T-cell (primary cell): ENCODE results near the gene ADAMTS19. TPM values are rescaled to one million over a fixed set of nuclear protein-coding genes. Genes with fewer than 3 reads are reported as not detected.

Experiments used
- ATAC-seq, 4 experiments: fragments of 200-7000 bp in 3 of 4; fragments of 150-1000 bp in 1 of 4; cut with Tn5 transposase; replicated peaks in 1 of 4; 1 replicate in 3 of 4; 2 replicates in 1 of 4; pipeline ENCODE4 v1.10.0; 2021; ENCODE audit warnings: moderate library complexity in 3 of 4, mild to moderate bottlenecking in 2 of 4, moderate number of reproducible peaks in 1 of 4
- CTCF ChIA-PET, 2 donors: fragments of 300-600 bp; sonication (Branson Sonifier 250); formaldehyde crosslinking; loops; one replicate each; lab custom pipeline; 2022; ENCODE audit warnings: antibody characterized with exemption in 2 of 2; lab: Charles Lee
- POLR2A ChIA-PET, 2 donors: fragments of 300-600 bp; sonication (Branson Sonifier 250); formaldehyde crosslinking; loops; one replicate each; lab custom pipeline; 2022; ENCODE audit warnings: antibody characterized with exemption in 2 of 2; lab: Charles Lee
- DNase-seq, 35 experiments: peaks; one replicate each; pipeline versions ENCODE4 v3.0.0 to v3.0.0-alpha.2; 2013 to 2023
- H3K27ac ChIP-seq: one replicate; pipeline ENCODE4 v1.5.1; 2013; ENCODE audit warnings: low read length
- H3K27me3 ChIP-seq, 2 experiments: replicated peaks in 1 of 2; 1 replicate in 1 of 2; 2 replicates in 1 of 2; pipeline versions ENCODE4 v1.6.1 to v1.7.0; 2013; ENCODE audit warnings: low read length in 1 of 2, mixed read lengths in 1 of 2; ENCODE audit not compliant: control insufficient read depth in 2 of 2, insufficient read depth in 2 of 2; ENCODE audit errors: extremely low read depth in 1 of 2
- H3K36me3 ChIP-seq, 2 donors: 1 replicate in 1 of 2; 2 replicates in 1 of 2; pipeline versions ENCODE4 v1.6.1 to v1.7.0; 2013; ENCODE audit warnings: low read length in 1 of 2; ENCODE audit not compliant: control insufficient read depth in 2 of 2, insufficient read depth in 1 of 2; ENCODE audit errors: extremely low read depth in 1 of 2
- H3K4me1 ChIP-seq, 2 experiments: 1 replicate in 1 of 2; 2 replicates in 1 of 2; pipeline versions ENCODE4 v1.6.1 to v1.7.0; 2013; ENCODE audit warnings: low read length in 2 of 2, mixed read lengths in 1 of 2; ENCODE audit not compliant: insufficient read depth in 2 of 2, control insufficient read depth in 1 of 2; ENCODE audit errors: extremely low read depth in 1 of 2
- H3K4me3 ChIP-seq, 2 donors: 1 replicate in 1 of 2; 2 replicates in 1 of 2; pipeline versions ENCODE4 v1.5.1 to v1.7.0; 2013; ENCODE audit warnings: mild to moderate bottlenecking in 2 of 2, low read length in 1 of 2, moderate library complexity in 1 of 2; ENCODE audit not compliant: control insufficient read depth in 1 of 2; ENCODE audit errors: extremely low read depth in 1 of 2
- H3K9me3 ChIP-seq: 2 replicates; pipeline ENCODE4 v1.7.0; 2013
- H3K27ac Mint-ChIP-seq, 2 donors: one replicate each; pipeline ENCODE4 v1.8.0; 2020 to 2021; ENCODE audit warnings: mild to moderate bottlenecking in 2 of 2, mixed read lengths in 2 of 2
- H3K27me3 Mint-ChIP-seq, 2 donors: one replicate each; pipeline ENCODE4 v1.8.0; 2021 to 2022; ENCODE audit warnings: mixed read lengths in 2 of 2
- H3K36me3 Mint-ChIP-seq: one replicate; pipeline ENCODE4 v1.8.0; 2021; ENCODE audit warnings: mixed read lengths
- H3K4me1 Mint-ChIP-seq, 3 donors: one replicate each; pipeline ENCODE4 v1.8.0; 2020 to 2022; ENCODE audit warnings: mixed read lengths in 3 of 3, mild to moderate bottlenecking in 1 of 3
- H3K4me3 Mint-ChIP-seq, 3 donors: one replicate each; pipeline ENCODE4 v1.8.0; 2020 to 2022; ENCODE audit warnings: mild to moderate bottlenecking in 3 of 3, mixed read lengths in 3 of 3, moderate library complexity in 3 of 3
- H3K9me3 Mint-ChIP-seq, 3 donors: one replicate each; pipeline ENCODE4 v1.8.0; 2020 to 2022; ENCODE audit warnings: mixed read lengths in 3 of 3
- WGBS: methylation state at CpG from one replicate; pipeline ENCODE4 v1.1.5; 2013; ENCODE audit warnings: missing lambda C conversion rate; ENCODE audit not compliant: insufficient coverage; 5-methylcytosine and 5-hydroxymethylcytosine counted together
- total RNA-seq, 35 experiments: library from RNA in 6 of 35; stranded (reverse) in 6 of 35; fragments of 120-200 nt in 1 of 35; gene quantifications; one replicate each; pipeline versions ENCODE4 v1.2.1 to v1.2.4 and lab custom pipeline; 2013 to 2026

ADAMTS19 gene
- total RNA-seq, 5 donors from 2014 or later (not counting 1 experiment from before 2014, with no cell fraction given) = 0.13 to 0.18 TPM; not detected in 3

DNA sequence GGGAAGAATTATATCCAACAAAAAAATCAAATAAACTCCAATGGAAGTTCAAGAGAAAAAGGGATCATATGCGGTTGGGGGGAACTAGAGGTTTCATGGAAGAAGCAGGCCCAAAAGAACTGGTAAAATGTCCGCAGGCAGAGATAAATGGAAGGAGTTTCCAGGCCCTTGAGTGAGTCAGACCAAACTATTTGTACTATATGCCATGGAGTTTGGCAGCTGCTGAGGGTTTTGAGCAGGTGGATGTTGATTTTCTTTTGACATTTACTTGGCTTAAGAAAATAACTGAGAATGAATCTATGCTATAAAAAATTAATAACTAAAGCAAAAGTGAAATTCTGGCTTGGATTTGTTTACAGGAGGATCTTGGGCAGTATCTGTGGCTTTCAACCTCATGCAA is 321.5 kb downstream of the ADAMTS19 start:
- no peaks in the 10 kb centered on the region for H3K27me3 ChIP-seq
- no peaks in the 10 kb centered on the region for H3K4me1 Mint-ChIP-seq
- DNase-seq (no peak), ATAC-seq (no peak)
- no peaks in the 10 kb centered on the region for H3K36me3 ChIP-seq
- H3K9me3 Mint-ChIP-seq = peaks cover 0 to 8% (median 0%) of the 10 kb centered on the region in 3 donors
- no peaks in the 10 kb centered on the region for H3K4me1 ChIP-seq
- H3K36me3 Mint-ChIP-seq = no peaks in the 10 kb centered on the region
- WGBS = no CpG with 5 or more reads among the region's 2 CpGs
- no peak overlapping the region for H3K27ac ChIP-seq
- H3K4me3 ChIP-seq = no peak overlapping the region
- no peaks in the 10 kb centered on the region for H3K9me3 ChIP-seq
- H3K27ac Mint-ChIP-seq = no peak overlapping the region
- H3K27me3 Mint-ChIP-seq = peaks cover 9 to 19% of the 10 kb centered on the region in 2 donors
- H3K4me3 Mint-ChIP-seq = no peak overlapping the region
- ChIA-PET POLR2A (no interaction called here), CTCF (interaction anchor here in 1 of 2 donors (1.2 kb wide), 1 partner anchor 9 kb away, joined by 4 read pairs; no protein-coding TSS in a partner anchor)
